Loucy (cell line): Measurements from ENCODE around the gene RALA.

Source experiments
- EZH2phosphoT487 ChIP-seq: fragments of 200-600 bp; IDR thresholded peaks from 2 replicates; pipeline ENCODE4 v1.6.1; 2018; ENCODE audit warnings: antibody characterized with exemption, mild to moderate bottlenecking, moderate library complexity, borderline replicate concordance
- TF ChIP-seq, protein P1 (sequence below): fragments of 200-600 bp; sonication (generic); conservative IDR thresholded peaks from 2 replicates; pipeline ENCODE4 v1.5.1; 2014; ENCODE audit warnings: mild to moderate bottlenecking, antibody characterized with exemption, low read length

DNA sequence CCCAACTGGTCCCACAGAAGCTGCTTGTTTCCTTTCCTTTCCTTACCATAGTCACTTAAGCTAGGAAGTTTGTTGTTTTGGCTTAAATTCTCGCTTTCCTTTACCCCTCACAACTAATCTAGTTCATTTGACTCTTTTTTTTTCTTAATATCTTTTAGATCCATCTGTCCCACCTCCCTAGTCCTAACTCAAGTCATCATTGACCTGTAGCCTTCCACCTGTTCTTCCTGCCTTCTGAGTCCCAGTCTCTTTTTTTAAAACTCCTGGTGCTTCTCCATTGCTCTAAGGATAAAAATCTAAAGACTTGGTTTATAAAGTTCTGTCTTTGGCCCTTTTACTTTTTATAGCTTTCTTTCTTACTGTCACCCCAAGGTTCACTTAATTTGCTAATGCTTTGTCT lies 47.6 kb downstream of the RALA start:
- no peak for TF ChIP-seq EZH2phosphoT487
- TF ChIP-seq, protein P1, sequence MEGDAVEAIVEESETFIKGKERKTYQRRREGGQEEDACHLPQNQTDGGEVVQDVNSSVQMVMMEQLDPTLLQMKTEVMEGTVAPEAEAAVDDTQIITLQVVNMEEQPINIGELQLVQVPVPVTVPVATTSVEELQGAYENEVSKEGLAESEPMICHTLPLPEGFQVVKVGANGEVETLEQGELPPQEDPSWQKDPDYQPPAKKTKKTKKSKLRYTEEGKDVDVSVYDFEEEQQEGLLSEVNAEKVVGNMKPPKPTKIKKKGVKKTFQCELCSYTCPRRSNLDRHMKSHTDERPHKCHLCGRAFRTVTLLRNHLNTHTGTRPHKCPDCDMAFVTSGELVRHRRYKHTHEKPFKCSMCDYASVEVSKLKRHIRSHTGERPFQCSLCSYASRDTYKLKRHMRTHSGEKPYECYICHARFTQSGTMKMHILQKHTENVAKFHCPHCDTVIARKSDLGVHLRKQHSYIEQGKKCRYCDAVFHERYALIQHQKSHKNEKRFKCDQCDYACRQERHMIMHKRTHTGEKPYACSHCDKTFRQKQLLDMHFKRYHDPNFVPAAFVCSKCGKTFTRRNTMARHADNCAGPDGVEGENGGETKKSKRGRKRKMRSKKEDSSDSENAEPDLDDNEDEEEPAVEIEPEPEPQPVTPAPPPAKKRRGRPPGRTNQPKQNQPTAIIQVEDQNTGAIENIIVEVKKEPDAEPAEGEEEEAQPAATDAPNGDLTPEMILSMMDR: no peak
